ENCODE results near the gene MYO10. TPM values are rescaled to one million over a fixed set of nuclear protein-coding genes. Genes with fewer than 3 reads are reported as not detected.

Gene MYO10
- total and polyA plus RNA-seq, 2 experiments from 2014 or later = 33.7 to 52.4 TPM

GRCh38 chr5:16666130-16666882 lies 269.8 kb downstream of the MYO10 start:
- Histone ChIP-seq H2AFZ (no peak overlapping the region), H3K27ac (no peak overlapping the region), H3K27me3 (no peaks in the 10 kb centered on the region), H3K4me3 (no peak overlapping the region), H3K4me1 (ENCODE audit: insufficient read depth) (no peaks in the 10 kb centered on the region), H3K36me3 (replicated peaks; ENCODE audit: insufficient read depth, low read depth) (no peaks in the 10 kb centered on the region), H3K4me2 (no peak overlapping the region), H4K20me1 (ENCODE audit: insufficient read depth, poor library complexity, severe bottlenecking) (no peaks in the 10 kb centered on the region), H3K9me2 (replicated peaks; ENCODE audit: insufficient read depth) (no peaks in the 10 kb centered on the region), H3K9me3 (ENCODE audit: low read depth) (no peaks in the 10 kb centered on the region), H3K79me2 (no peaks in the 10 kb centered on the region)
- TF ChIP-seq EZH2 (IDR thresholded peaks at IDR 0.05; ENCODE audit: borderline replicate concordance) = no peak
- no peak for TF ChIP-seq EZH2phosphoT487 (IDR thresholded peaks at IDR 0.05; ENCODE audit: low read depth, severe bottlenecking, unreplicated experiment)
- no peak for TF ChIP-seq CTCF (IDR thresholded peaks at IDR 0.05; ENCODE audit: poor library complexity)
- DNase-seq (ENCODE audit: low spot score) = no peak
- 86% methylated on average over 19 of the region's 19 CpGs for WGBS (ENCODE audit: low lambda C conversion rate, missing lambda C conversion rate)

GRCh38 chr5:16665601-16666000 lies 270.5 kb downstream of the MYO10 start:
- H3K27ac ChIP-seq = no peak overlapping the region
- H3K79me2 ChIP-seq = no peaks in the 10 kb centered on the region
- no peaks in the 10 kb centered on the region for H3K4me1 ChIP-seq (ENCODE audit: insufficient read depth)
- no peaks in the 10 kb centered on the region for H3K36me3 ChIP-seq (replicated peaks; ENCODE audit: insufficient read depth, low read depth)
- no peaks in the 10 kb centered on the region for H4K20me1 ChIP-seq (ENCODE audit: insufficient read depth, poor library complexity, severe bottlenecking)
- H2AFZ ChIP-seq = no peak overlapping the region
- no peaks in the 10 kb centered on the region for H3K9me3 ChIP-seq (ENCODE audit: low read depth)
- no peaks in the 10 kb centered on the region for H3K27me3 ChIP-seq
- no peak overlapping the region for H3K4me3 ChIP-seq
- TF ChIP-seq EZH2phosphoT487 (IDR thresholded peaks at IDR 0.05; ENCODE audit: low read depth, severe bottlenecking, unreplicated experiment) (no peak), EZH2 (IDR thresholded peaks at IDR 0.05; ENCODE audit: borderline replicate concordance) (no peak), CTCF (IDR thresholded peaks at IDR 0.05; ENCODE audit: poor library complexity) (no peak)
- no peak for DNase-seq (ENCODE audit: low spot score)
- H3K9me2 ChIP-seq (replicated peaks; ENCODE audit: insufficient read depth) = no peaks in the 10 kb centered on the region
- H3K4me2 ChIP-seq = no peak overlapping the region
- WGBS (ENCODE audit: low lambda C conversion rate, missing lambda C conversion rate) = 56% methylated on average over 3 of the region's 3 CpGs

GRCh38 chr5:16664368-16664767 lies 271.7 kb downstream of the MYO10 start:
- Histone ChIP-seq H3K4me3 (no peak overlapping the region), H3K27ac (no peak overlapping the region), H3K36me3 (replicated peaks; ENCODE audit: insufficient read depth, low read depth) (no peaks in the 10 kb centered on the region), H3K79me2 (no peaks in the 10 kb centered on the region), H3K9me2 (replicated peaks; ENCODE audit: insufficient read depth) (no peaks in the 10 kb centered on the region), H3K4me1 (ENCODE audit: insufficient read depth) (no peaks in the 10 kb centered on the region), H3K27me3 (no peaks in the 10 kb centered on the region), H3K9me3 (ENCODE audit: low read depth) (no peaks in the 10 kb centered on the region), H2AFZ (no peak overlapping the region), H3K4me2 (no peak overlapping the region), H4K20me1 (ENCODE audit: insufficient read depth, poor library complexity, severe bottlenecking) (no peaks in the 10 kb centered on the region)
- TF ChIP-seq EZH2phosphoT487 (IDR thresholded peaks at IDR 0.05; ENCODE audit: low read depth, severe bottlenecking, unreplicated experiment) = no peak
- no peak for TF ChIP-seq EZH2 (IDR thresholded peaks at IDR 0.05; ENCODE audit: borderline replicate concordance)
- TF ChIP-seq CTCF (IDR thresholded peaks at IDR 0.05; ENCODE audit: poor library complexity) = no peak
- 93% methylated on average over 5 of the region's 5 CpGs for WGBS (ENCODE audit: low lambda C conversion rate, missing lambda C conversion rate)
- no peak for DNase-seq (ENCODE audit: low spot score)
